OCI-LY3 (cell line): ENCODE results near the gene KRT35.

Experiments
- H2AFZ ChIP-seq: fragments of 200-600, 300-600 bp; shearing (Covaris generic); 2 replicates; pipeline ENCODE4 v1.6.0; 2014; ENCODE audit warnings: antibody characterized with exemption, low read depth, low read length
- H3K27ac ChIP-seq: fragments of 200-600, 300-600 bp; sonication (generic); 2 replicates; pipeline ENCODE4 v1.5.1; 2014; ENCODE audit warnings: mild to moderate bottlenecking, low read length, moderate library complexity, mixed read lengths
- H3K27me3 ChIP-seq: fragments of 200-600, 300-600 bp; sonication (generic); 2 replicates; pipeline ENCODE4 v1.6.1; 2014; ENCODE audit warnings: low read depth, low read length, mixed read lengths
- H3K36me3 ChIP-seq: fragments of 200-600, 300-600 bp; sonication (generic); replicated peaks from 2 replicates; pipeline ENCODE3; 2014; ENCODE audit warnings: low read depth, low read length, mixed read lengths
- H3K4me1 ChIP-seq: fragments of 300-600, 200-600 bp; sonication (generic); 2 replicates; pipeline ENCODE4 v1.6.1; 2014; ENCODE audit warnings: low read length, mixed read lengths
- H3K4me2 ChIP-seq: fragments of 200-600, 300-600 bp; sonication (generic); 2 replicates; pipeline ENCODE4 v1.6.1; 2014; ENCODE audit warnings: low read length, mixed read lengths
- H3K4me3 ChIP-seq: fragments of 300-600, 200-600 bp; sonication (generic); 2 replicates; pipeline ENCODE4 v1.5.1; 2014; ENCODE audit warnings: antibody characterized with exemption, mild to moderate bottlenecking, low read length, moderate library complexity
- H3K79me2 ChIP-seq: fragments of 300-600, 200-600 bp; shearing (Covaris generic); 2 replicates; pipeline ENCODE4 v1.6.1; 2014; ENCODE audit warnings: mild to moderate bottlenecking, low read length, mixed read lengths
- H3K9ac ChIP-seq: fragments of 300-600, 200-600 bp; shearing (Covaris generic); 2 replicates; pipeline ENCODE4 v1.6.0; 2014; ENCODE audit warnings: mild to moderate bottlenecking, low read length, moderate library complexity
- H3K9me3 ChIP-seq: fragments of 200-600, 300-600 bp; shearing (Covaris generic); 2 replicates; pipeline ENCODE4 v1.6.1; 2014; ENCODE audit warnings: low read length, mixed read lengths; ENCODE audit not compliant: insufficient read depth
- H4K20me1 ChIP-seq: fragments of 200-600, 300-600 bp; sonication (generic); 2 replicates; pipeline ENCODE4 v1.6.1; 2016; ENCODE audit warnings: low read length, mixed read lengths; ENCODE audit not compliant: insufficient read depth
- CTCF ChIP-seq: fragments of 200-600, 300-600 bp; sonication (generic); IDR thresholded peaks from 2 replicates; pipeline ENCODE4 v1.5.1; 2014; ENCODE audit warnings: antibody characterized with exemption, low read length, low read depth
- EZH2phosphoT487 ChIP-seq: fragments of 200-600 bp; shearing (Covaris generic); IDR thresholded peaks from 2 replicates; pipeline ENCODE4 v1.6.1; 2018; ENCODE audit warnings: antibody characterized with exemption, mixed run types, low read depth

KRT35 gene

GRCh38 chr17:41428591-41429291 lies 52.2 kb downstream of the KRT35 start:
- Histone ChIP-seq H3K4me1 (no peaks in the 10 kb centered on the region), H2AFZ (no peak overlapping the region), H3K4me2 (no peak overlapping the region)

More at GRCh38 chr17:41428591-41429291, 52.2 kb downstream of the KRT35 start:
- Histone ChIP-seq H3K36me3 (no peaks in the 10 kb centered on the region), H4K20me1 (no peaks in the 10 kb centered on the region), H3K27me3 (peaks cover 3% of the 10 kb centered on the region; the same call in 1 of the 2 replicates), H3K9ac (no peak overlapping the region), H3K79me2 (no peaks in the 10 kb centered on the region), H3K27ac (no peak overlapping the region), H3K9me3 (no peaks in the 10 kb centered on the region), H3K4me3 (no peak overlapping the region)
- TF ChIP-seq CTCF (no peak), EZH2phosphoT487 (no peak)
